Measurements from ENCODE around the gene CNTNAP5.

CNTNAP5 gene

DNA sequence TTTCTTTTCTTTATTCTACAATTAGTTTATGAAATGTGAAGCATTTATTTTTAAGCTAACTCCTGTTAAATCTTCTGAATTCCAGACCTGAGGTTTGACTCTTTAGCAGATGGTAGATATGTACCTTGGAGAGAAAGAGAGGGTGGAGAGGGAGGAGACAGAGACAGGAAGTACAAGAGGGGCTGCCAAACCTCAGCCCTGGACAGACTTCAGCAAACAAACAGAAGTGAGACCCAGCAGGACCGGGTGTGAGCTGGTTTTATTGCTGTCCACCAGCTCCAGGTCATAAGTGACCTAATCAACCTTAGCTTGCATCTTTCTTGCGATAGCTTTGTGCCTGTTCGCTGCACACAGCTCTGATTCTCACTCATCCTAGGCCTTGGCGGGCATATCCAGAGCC, 168.6 kb downstream of the CNTNAP5 start:
- TF ChIP-seq EZH2phosphoT487 (IDR thresholded peaks at IDR 0.05; ENCODE audit: low read length), result no peak
- TF ChIP-seq, protein P1, sequence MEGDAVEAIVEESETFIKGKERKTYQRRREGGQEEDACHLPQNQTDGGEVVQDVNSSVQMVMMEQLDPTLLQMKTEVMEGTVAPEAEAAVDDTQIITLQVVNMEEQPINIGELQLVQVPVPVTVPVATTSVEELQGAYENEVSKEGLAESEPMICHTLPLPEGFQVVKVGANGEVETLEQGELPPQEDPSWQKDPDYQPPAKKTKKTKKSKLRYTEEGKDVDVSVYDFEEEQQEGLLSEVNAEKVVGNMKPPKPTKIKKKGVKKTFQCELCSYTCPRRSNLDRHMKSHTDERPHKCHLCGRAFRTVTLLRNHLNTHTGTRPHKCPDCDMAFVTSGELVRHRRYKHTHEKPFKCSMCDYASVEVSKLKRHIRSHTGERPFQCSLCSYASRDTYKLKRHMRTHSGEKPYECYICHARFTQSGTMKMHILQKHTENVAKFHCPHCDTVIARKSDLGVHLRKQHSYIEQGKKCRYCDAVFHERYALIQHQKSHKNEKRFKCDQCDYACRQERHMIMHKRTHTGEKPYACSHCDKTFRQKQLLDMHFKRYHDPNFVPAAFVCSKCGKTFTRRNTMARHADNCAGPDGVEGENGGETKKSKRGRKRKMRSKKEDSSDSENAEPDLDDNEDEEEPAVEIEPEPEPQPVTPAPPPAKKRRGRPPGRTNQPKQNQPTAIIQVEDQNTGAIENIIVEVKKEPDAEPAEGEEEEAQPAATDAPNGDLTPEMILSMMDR (IDR thresholded peaks at IDR 0.05; ENCODE audit: low read length), result no peak
- TF ChIP-seq EZH2 (optimal IDR thresholded peaks at IDR 0.05; ENCODE audit: low read depth, low read length), result no peak
- Histone ChIP-seq H3K4me1 (ENCODE audit: low read length) (no peaks in the 10 kb centered on the region), H3K4me3 (ENCODE audit: low read length) (no peak overlapping the region), H3K36me3 (replicated peaks; ENCODE audit: insufficient read depth, low read length) (no peaks in the 10 kb centered on the region), H3F3A (ENCODE audit: insufficient read depth, low read length) (no peaks in the 10 kb centered on the region), H3K9me3 (replicated peaks; ENCODE audit: insufficient read depth, low read length) (no peaks in the 10 kb centered on the region), H4K20me1 (ENCODE audit: insufficient read depth, low read length) (no peaks in the 10 kb centered on the region), H3K27ac (ENCODE audit: low read length) (no peak overlapping the region), H3K27me3 (replicated peaks; ENCODE audit: insufficient read depth, low read length) (no peaks in the 10 kb centered on the region), H3K9ac (ENCODE audit: low read length) (no peak overlapping the region), H2AFZ (ENCODE audit: low read length) (no peak overlapping the region), H3K79me2 (ENCODE audit: low read length) (no peaks in the 10 kb centered on the region), H3K9me2 (replicated peaks; ENCODE audit: insufficient read depth, low read length) (no peaks in the 10 kb centered on the region), H3K4me2 (ENCODE audit: low read depth, low read length) (no peak overlapping the region)
- no peak for DNase-seq

DNA sequence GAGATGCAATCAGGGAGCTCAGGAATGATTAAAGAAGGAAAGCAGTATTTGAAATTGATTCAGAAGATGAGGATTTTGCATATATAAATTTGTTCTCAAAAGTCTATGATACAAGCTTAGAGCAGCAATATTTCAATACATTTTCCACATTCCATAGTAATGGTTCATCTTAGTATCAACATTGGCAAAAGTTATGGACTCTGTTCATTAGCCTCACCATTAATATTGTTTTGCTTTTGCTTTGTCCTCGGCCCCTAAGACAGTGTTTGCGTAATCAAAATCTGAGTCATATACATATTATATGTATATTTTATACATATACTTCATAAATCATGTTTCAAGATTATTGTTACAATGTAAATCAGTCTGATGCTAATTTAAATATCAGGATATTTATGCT, 176.6 kb downstream of the CNTNAP5 start:
- H3K4me3 ChIP-seq (ENCODE audit: low read length), result no peak overlapping the region
- no peaks in the 10 kb centered on the region for H4K20me1 ChIP-seq (ENCODE audit: insufficient read depth, low read length)
- no peaks in the 10 kb centered on the region for H3K4me1 ChIP-seq (ENCODE audit: low read length)
- H2AFZ ChIP-seq (ENCODE audit: low read length), result no peak overlapping the region
- no peak overlapping the region for H3K4me2 ChIP-seq (ENCODE audit: low read depth, low read length)
- no peaks in the 10 kb centered on the region for H3K36me3 ChIP-seq (replicated peaks; ENCODE audit: insufficient read depth, low read length)
- TF ChIP-seq EZH2 (optimal IDR thresholded peaks at IDR 0.05; ENCODE audit: low read depth, low read length), result no peak
- no peak for TF ChIP-seq EZH2phosphoT487 (IDR thresholded peaks at IDR 0.05; ENCODE audit: low read length)
- TF ChIP-seq, protein P1 (IDR thresholded peaks at IDR 0.05; ENCODE audit: low read length), result no peak
- no peaks in the 10 kb centered on the region for H3F3A ChIP-seq (ENCODE audit: insufficient read depth, low read length)
- H3K9me2 ChIP-seq (replicated peaks; ENCODE audit: insufficient read depth, low read length), result no peaks in the 10 kb centered on the region
- no peaks in the 10 kb centered on the region for H3K27me3 ChIP-seq (replicated peaks; ENCODE audit: insufficient read depth, low read length)
- H3K9ac ChIP-seq (ENCODE audit: low read length), result no peak overlapping the region
- no peak overlapping the region for H3K27ac ChIP-seq (ENCODE audit: low read length)
- no peak for DNase-seq
- no peaks in the 10 kb centered on the region for H3K79me2 ChIP-seq (ENCODE audit: low read length)
- H3K9me3 ChIP-seq (replicated peaks; ENCODE audit: insufficient read depth, low read length), result no peaks in the 10 kb centered on the region

DNA sequence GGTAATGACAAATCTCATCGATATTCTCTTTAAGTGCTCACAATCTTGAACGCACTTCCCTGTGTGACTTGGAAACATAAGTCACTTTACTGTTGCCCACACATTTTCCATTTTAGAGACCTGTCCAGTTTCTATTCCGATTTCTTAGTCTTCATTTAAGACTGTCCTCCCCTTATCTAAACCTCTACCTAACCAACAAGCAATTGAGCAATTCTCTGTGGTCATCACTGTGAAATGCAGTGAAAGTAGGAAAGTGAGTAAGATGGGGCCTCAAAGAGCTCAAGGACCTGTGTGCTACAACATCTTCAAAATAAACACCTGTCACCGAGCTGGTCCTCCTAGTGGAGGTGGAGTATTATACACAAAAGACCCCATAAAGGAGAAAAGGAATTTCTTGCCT, 184.4 kb downstream of the CNTNAP5 start:
- Histone ChIP-seq H3K36me3 (replicated peaks; ENCODE audit: insufficient read depth, low read length) (no peaks in the 10 kb centered on the region), H3K27me3 (replicated peaks; ENCODE audit: insufficient read depth, low read length) (no peaks in the 10 kb centered on the region), H2AFZ (ENCODE audit: low read length) (no peak overlapping the region), H3F3A (ENCODE audit: insufficient read depth, low read length) (no peaks in the 10 kb centered on the region), H3K9me3 (replicated peaks; ENCODE audit: insufficient read depth, low read length) (no peaks in the 10 kb centered on the region), H3K79me2 (ENCODE audit: low read length) (no peaks in the 10 kb centered on the region), H3K9ac (ENCODE audit: low read length) (no peak overlapping the region), H3K4me3 (ENCODE audit: low read length) (no peak overlapping the region), H4K20me1 (ENCODE audit: insufficient read depth, low read length) (no peaks in the 10 kb centered on the region), H3K27ac (ENCODE audit: low read length) (no peak overlapping the region), H3K4me2 (ENCODE audit: low read depth, low read length) (no peak overlapping the region), H3K4me1 (ENCODE audit: low read length) (no peaks in the 10 kb centered on the region), H3K9me2 (replicated peaks; ENCODE audit: insufficient read depth, low read length) (no peaks in the 10 kb centered on the region)
- DNase-seq, result no peak
- TF ChIP-seq EZH2phosphoT487 (IDR thresholded peaks at IDR 0.05; ENCODE audit: low read length) (no peak), EZH2 (optimal IDR thresholded peaks at IDR 0.05; ENCODE audit: low read depth, low read length) (no peak)
- TF ChIP-seq, protein P1 (IDR thresholded peaks at IDR 0.05; ENCODE audit: low read length), result no peak

Data from MM.1S (cell line).